GM23248 (cell line): ENCODE results near the gene TMEM235.

Experiments
- EZH2 ChIP-seq: fragments of 200-600 bp; sonication (generic); IDR thresholded peaks from 2 replicates; pipeline ENCODE4 v1.6.1; 2018; ENCODE audit warnings: antibody characterized with exemption, mild to moderate bottlenecking; ENCODE audit not compliant: insufficient read depth, poor library complexity, severe bottlenecking
- EZH2phosphoT487 ChIP-seq: fragments of 200-600 bp; sonication (generic); IDR thresholded peaks from 2 replicates; pipeline ENCODE4 v1.6.1; 2018; ENCODE audit warnings: antibody characterized with exemption, moderate library complexity, mild to moderate bottlenecking, low read depth; ENCODE audit not compliant: insufficient read depth

DNA sequence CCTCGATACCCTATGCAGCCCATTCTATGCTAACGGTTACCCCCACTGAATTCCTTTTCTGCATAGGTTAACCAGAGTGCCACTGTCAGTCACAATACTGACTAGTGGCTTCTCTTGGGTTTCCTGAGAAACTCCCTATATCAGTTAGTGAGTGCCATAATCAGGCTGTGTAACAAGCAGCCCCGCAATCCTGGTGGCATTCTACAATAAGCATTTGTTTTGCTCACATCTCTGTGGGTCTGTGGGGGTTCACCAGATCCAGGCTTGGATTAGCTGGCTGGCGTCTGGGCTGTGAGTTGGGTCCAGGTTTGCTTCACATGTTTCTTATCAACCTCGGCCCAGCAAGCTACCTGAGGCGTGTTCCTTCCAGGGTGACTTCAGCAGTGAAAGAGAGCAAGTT, 42.4 kb downstream of the TMEM235 start:
- TF ChIP-seq EZH2phosphoT487 (no peak), EZH2 (no peak)
